SW 1271 (cell line): Measurements from ENCODE around the gene SLC25A22.

Experiments
- DNase-seq, 2 experiments: peaks; one replicate each; lab custom pipeline; 2025; lab: John Stamatoyannopoulos, UW

Gene SLC25A22

DNA sequence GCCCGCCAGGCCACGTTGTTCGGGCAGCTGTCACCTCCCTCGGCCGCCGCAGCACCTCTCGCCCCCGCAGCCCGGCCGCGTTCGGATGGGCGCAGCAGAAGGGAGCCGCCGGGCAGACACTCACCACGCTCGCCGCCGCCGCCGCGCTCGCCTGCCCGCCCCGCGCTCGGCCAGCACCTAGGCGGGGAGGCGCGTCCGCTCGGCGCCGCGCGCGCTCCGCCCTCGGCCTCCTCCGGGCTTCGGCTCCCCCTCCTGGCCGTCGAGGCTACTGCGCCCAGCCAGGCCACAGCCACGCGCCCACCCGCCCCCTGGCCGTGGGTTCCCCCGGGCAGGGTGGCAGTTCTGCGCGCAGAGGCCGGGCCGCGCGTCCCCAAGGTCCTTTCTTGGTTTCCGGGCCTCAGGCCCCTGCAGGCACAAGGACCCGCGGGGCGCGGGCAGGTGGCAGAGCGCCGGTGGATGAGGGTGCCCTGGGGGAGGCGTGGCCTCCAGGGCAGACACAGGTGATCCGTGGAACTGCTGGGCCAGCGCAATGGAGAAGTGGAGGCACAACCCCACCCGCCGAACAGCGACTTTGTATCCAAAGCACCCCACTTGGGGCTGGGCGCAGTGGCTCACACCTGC, at the start of gene SLC25A22:
SLC25A22 (minus strand) TSS at position 189 of the 621 bp plus-strand sequence. CDS start 3,275 bp downstream, outside the sequence.
- DNase-seq: peak in 1 of 2 experiments; percentile 62

DNA sequence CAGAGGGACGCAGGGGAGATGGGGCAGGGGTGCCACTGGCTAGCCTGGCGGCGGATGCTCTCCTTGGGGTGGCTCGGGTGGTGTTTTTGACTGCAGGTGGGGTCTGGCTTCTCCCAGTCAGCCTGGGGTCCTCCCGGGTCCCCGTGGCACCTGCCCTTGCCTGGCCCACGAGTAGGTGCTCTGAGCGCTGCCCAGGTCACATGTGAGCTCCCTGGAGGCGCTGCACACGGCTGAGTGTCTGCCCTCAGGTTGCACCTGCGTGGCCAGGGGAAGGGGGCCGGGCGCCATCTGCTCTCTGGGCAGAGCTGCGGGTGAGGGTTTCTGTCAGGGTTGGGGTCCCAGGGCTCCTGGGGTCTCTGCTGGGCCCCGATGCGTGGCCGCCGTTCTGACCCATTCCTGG, 49.8 kb upstream of the SLC25A22 start:
- DNase-seq: no peak

- DNase-seq: no peak
Observed at GRCh38 chr11:846496-847098, 48.5 kb upstream of the SLC25A22 start.

DNA sequence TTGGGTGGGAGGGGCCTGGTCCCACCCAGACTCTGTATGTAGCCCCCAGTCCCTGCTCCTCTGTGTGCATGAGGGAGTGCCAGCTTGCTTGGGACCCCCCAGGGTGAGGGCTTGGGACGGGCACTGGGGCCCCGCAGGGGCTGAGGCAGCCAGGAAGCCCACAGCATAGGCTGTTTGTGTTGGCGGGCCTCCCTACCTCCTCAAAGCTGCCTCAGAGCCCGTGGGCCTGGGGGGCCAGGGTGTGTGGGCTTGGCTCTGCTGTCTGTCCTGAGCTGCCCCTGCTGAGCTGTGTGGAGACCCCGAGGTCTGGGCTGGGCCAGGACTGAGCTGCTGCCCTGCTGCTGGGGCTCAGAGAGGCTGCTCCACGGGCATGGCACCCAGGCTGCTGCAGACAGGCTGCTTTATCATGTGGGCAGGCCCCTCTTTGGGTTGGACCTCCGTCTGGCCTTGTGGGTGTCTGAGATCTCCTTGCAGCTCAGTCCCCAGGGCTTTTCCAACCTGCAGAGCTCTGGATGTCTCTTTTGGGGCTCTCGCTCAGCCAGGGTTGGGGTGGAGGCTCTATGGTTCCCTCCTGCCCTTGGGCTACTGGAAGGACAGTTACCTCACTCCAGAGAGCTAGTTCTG, 47.9 kb upstream of the SLC25A22 start:
- no peak for DNase-seq

- DNase-seq: peak in 1 of 2 experiments; percentile 67
Observed at GRCh38 chr11:844693-845644, 46.9 kb upstream of the SLC25A22 start.

DNA sequence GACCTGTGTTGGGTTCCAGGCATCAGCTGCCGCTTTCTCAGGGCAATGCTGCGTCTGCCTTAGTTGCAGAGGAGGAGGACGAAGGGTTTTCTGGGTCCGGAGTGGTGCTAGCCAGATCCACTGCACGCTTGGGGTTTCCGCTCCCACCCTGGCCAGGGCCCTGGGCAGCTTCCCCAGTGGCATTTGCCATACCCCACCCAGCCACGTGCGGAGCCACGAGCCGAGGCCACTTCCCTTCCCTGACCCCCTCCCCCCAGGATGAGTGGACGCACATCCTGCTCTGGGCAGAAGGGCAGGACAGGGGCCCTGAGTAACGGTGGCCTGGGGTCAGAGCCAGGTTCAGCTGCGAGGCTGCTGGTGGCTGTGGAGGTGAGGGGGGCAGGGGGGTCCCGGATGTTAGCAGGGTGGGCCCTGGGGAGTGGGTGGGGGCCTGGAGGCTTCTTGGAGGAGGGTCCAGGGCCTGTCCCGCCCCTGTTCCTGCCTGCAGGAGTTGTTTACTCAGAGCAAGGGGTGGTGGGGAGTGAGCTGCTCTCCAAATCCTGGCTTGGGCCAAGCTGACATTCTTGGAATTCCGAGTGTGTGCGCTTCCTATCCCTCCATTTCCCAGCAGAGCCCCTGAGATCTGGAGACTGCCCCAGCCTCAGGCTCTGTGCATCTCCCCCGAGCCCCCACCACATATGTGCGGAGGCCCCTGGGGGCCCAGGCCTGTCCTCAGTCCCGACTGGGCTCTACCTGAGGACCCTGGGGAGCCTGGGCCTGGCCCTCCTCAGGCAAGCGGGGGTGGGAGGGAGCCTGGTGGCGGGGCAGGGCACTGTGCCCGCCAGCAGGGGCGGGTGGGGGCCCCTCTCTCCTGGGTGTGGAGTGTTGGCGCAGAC, 46.0 kb upstream of the SLC25A22 start:
- DNase-seq: peak; percentile 88 to 90

- no peak for DNase-seq
Observed at GRCh38 chr11:843086-843734, 45.1 kb upstream of the SLC25A22 start.

GRCh38 chr11:842370-843002, 44.4 kb upstream of the SLC25A22 start, which contains the start of the genes POLR2L and TSPAN4:
Gene POLR2L, minus strand, starts transcription at chr11:842529. Its CDS starts 21 bp downstream, at chr11:842508.
Gene TSPAN4, plus strand, starts transcription at chr11:842852. Its CDS starts 7,453 bp downstream, at chr11:850305.
- peak; percentile 55 to 77 for DNase-seq

DNA sequence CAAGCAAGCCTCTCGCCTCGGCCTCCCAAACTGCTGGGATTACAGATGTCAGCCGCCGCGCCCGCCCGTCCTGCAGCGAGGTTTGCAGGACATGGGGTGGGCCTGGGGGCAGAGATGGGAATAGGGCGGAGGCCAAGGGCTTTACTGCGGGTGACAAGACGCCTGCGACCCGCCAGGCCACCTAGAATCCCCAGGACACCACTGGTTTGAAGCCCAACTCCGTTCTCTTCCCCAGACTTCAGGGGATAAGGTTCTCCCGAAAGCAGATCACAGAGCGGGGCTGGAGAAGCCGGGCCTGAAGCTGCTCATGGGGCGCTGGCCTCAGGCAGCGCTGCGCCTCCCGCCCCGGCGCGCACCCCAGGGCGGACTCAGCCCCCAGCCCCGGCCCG, 43.9 kb upstream of the SLC25A22 start:
- DNase-seq: no peak

- DNase-seq: no peak
Observed at GRCh38 chr11:839875-840617, 42.0 kb upstream of the SLC25A22 start.

- no peak for DNase-seq
Observed at GRCh38 chr11:839280-839623, 41.2 kb upstream of the SLC25A22 start.

DNA sequence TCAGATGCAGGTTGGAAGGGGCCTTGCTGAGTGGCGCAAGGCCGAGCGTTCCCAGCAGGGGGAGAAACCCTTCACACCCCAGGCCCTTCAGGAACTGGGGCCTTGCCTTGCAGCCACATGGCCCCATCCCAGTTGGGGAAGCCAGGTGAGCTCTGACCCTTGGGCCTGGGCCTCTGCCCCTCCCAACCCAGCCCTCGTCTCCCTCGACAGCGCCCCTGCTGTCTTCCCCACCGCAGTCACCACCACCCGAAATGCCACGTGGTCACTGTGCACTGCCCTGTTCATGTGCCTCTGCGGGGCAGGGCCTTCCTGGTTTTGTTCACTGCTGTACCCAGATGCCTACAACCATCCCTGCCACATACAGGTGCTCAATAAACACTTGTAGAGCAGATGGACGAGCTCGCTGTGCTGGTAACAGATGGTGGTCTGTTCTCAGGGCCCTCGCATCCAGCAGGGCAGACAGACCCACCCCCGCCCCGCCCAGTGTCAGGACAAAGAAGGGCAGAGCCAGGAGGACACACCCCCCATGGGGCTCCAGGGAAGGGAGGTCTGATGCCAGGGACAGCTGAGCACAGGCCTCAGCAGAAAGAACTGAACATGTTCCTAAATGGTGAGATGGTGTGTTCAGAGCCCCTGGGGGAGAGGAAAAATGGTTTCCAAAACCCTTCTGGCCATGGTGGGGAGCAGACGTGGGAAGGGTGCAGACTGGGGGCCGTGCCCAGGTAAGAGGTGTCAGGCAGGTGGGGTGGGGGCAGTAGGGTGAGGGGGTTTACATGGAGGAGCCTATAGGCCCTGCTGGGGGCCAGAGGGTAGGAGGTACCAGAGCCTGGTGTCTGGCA, 40.6 kb upstream of the SLC25A22 start:
- DNase-seq: peak in 1 of 2 experiments; percentile 64

GRCh38 chr11:837990-838307, 39.9 kb upstream of the SLC25A22 start:
- no peak for DNase-seq

- DNase-seq: no peak
Observed at GRCh38 chr11:837189-837989, 39.3 kb upstream of the SLC25A22 start.

GRCh38 chr11:836700-837099, 38.6 kb upstream of the SLC25A22 start:
- no peak for DNase-seq

- no peak for DNase-seq
Observed at GRCh38 chr11:836274-836673, 38.2 kb upstream of the SLC25A22 start.

GRCh38 chr11:834371-835316, 36.6 kb upstream of the SLC25A22 start:
- peak; percentile 94 to 95 for DNase-seq
